GM23248 (cell line): Measurements from ENCODE around the gene RBM4B. TPM values are rescaled to one million over a fixed set of nuclear protein-coding genes. Genes with fewer than 3 reads are reported as not detected.
"Not testable (repeated sequence)": the region's sequence is repeated elsewhere in the genome, so short reads cannot be mapped to it uniquely, and the experiment has no call there.

ENCODE experiments used
- DNase-seq: peaks from one replicate; pipeline ENCODE4 v3.0.0-alpha.2; 2015
- H2AFZ ChIP-seq: fragments of 200-600 bp; sonication (generic); 2 replicates; pipeline ENCODE4 v1.6.1; 2016; ENCODE audit warnings: antibody characterized with exemption
- H3F3A ChIP-seq: fragments of 200-600 bp; sonication (generic); 2 replicates; pipeline ENCODE4 v1.6.1; 2016; ENCODE audit warnings: mild to moderate bottlenecking, antibody characterized with exemption, mixed run types; ENCODE audit not compliant: insufficient read depth
- H3K27ac ChIP-seq: fragments of 200-600 bp; sonication (generic); 2 replicates; pipeline ENCODE4 v1.5.1; 2016; ENCODE audit warnings: mild to moderate bottlenecking
- H3K27me3 ChIP-seq: fragments of 200-600 bp; sonication (generic); replicated peaks from 2 replicates; pipeline ENCODE4 v1.6.1; 2016; ENCODE audit warnings: mild to moderate bottlenecking; ENCODE audit not compliant: insufficient read depth
- H3K36me3 ChIP-seq: fragments of 200-600 bp; sonication (generic); 2 replicates; pipeline ENCODE4 v1.6.1; 2016; ENCODE audit warnings: low read depth, mild to moderate bottlenecking
- H3K4me1 ChIP-seq: fragments of 200-600 bp; sonication (generic); 2 replicates; pipeline ENCODE4 v1.6.1; 2016; ENCODE audit warnings: mild to moderate bottlenecking; ENCODE audit not compliant: insufficient read depth
- H3K4me2 ChIP-seq: fragments of 200-600 bp; sonication (generic); one replicate; pipeline ENCODE4 v1.6.1; 2016; ENCODE audit warnings: mild to moderate bottlenecking; ENCODE audit not compliant: unreplicated experiment
- H3K4me3 ChIP-seq: fragments of 200-600 bp; sonication (generic); 2 replicates; pipeline ENCODE4 v1.5.1; 2016; ENCODE audit warnings: mild to moderate bottlenecking
- H3K79me2 ChIP-seq: fragments of 200-600 bp; sonication (generic); 2 replicates; pipeline ENCODE4 v1.6.1; 2016; ENCODE audit warnings: mild to moderate bottlenecking; ENCODE audit not compliant: insufficient read depth
- H3K9ac ChIP-seq: fragments of 200-600 bp; sonication (generic); 2 replicates; pipeline ENCODE4 v1.6.1; 2016; ENCODE audit warnings: mild to moderate bottlenecking
- H3K9me2 ChIP-seq: fragments of 200-600 bp; sonication (generic); 2 replicates; pipeline ENCODE4 v1.6.1; 2016; ENCODE audit warnings: mixed run types, mild to moderate bottlenecking, moderate library complexity; ENCODE audit not compliant: insufficient read depth
- H3K9me3 ChIP-seq: fragments of 200-600 bp; sonication (generic); one replicate; pipeline ENCODE4 v1.6.1; 2017; ENCODE audit warnings: low read depth
- H4K20me1 ChIP-seq: fragments of 200-600 bp; sonication (generic); 2 replicates; pipeline ENCODE4 v1.6.0; 2016; ENCODE audit not compliant: insufficient read depth
- EZH2 ChIP-seq: fragments of 200-600 bp; sonication (generic); IDR thresholded peaks from 2 replicates; pipeline ENCODE4 v1.6.1; 2018; ENCODE audit warnings: antibody characterized with exemption, mild to moderate bottlenecking; ENCODE audit not compliant: insufficient read depth, poor library complexity, severe bottlenecking
- EZH2phosphoT487 ChIP-seq: fragments of 200-600 bp; sonication (generic); IDR thresholded peaks from 2 replicates; pipeline ENCODE4 v1.6.1; 2018; ENCODE audit warnings: antibody characterized with exemption, moderate library complexity, mild to moderate bottlenecking, low read depth; ENCODE audit not compliant: insufficient read depth
- WGBS, 2 experiments: methylation state at CpG; one replicate each; pipeline ENCODE4 v1.1.6; 2015 to 2017; ENCODE audit warnings: low lambda C conversion rate in 2 of 2, low coverage in 1 of 2; ENCODE audit errors: missing lambda C conversion rate in 2 of 2; 5-methylcytosine and 5-hydroxymethylcytosine counted together
- in situ Hi-C: fragments of 300-500 bp; cut with MboI; formaldehyde crosslinking; loops from 2 replicates; pipeline ENCODE4 v1.15.0; 2020
- polyA plus RNA-seq: library from polyadenylated mRNA; unstranded; fragments of >200 nt; fragmentation: Nextera tagmentation; extraction: Ambion mirVana; gene quantifications from 2 replicates; pipeline ENCODE4 v1.2.1, GENCODE V29; 2016
- total RNA-seq: library from RNA; depleted of rRNA; stranded (reverse); fragments of >200 nt; shearing (Covaris generic); gene quantifications from 2 replicates; pipeline ENCODE4 v1.2.3, GENCODE V29; 2014

RBM4B gene
- total and polyA plus RNA-seq, 2 experiments from 2014 or later: 18.5 to 23.4 TPM

DNA sequence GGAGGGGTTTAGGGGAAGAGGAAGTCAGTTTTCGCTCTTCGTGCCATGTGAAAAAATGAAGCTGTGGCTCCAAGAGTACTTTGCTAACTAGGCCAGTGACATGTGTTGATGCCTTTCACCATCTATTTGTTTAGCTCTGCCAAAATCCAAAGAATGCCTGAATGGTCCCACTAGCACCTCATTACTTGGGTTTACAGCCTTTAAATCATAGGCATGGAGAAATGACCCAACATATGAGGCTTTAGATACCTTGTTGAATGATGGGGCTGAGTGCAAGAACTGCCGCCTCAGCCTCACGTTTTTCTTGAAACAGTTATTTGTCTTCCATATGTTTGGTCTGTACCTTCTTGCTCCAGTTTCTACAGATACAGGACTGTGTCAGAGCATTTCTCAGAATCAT is 30.9 kb downstream of the RBM4B start:
- Histone ChIP-seq H2AFZ (no peak overlapping the region), H3F3A (peaks cover 49% of the 10 kb centered on the region), H3K9me3 (no peaks in the 10 kb centered on the region), H3K27me3 (no peaks in the 10 kb centered on the region), H3K4me3 (no peak overlapping the region), H3K9me2 (no peaks in the 10 kb centered on the region), H3K36me3 (peaks cover 83% of the 10 kb centered on the region), H3K4me1 (peaks cover 26% of the 10 kb centered on the region), H4K20me1 (peaks cover 39% of the 10 kb centered on the region), H3K27ac (no peak overlapping the region), H3K79me2 (peaks cover 99% of the 10 kb centered on the region), H3K4me2 (no peak overlapping the region), H3K9ac (no peak overlapping the region)
- WGBS, 2 experiments: 85 to 86% methylated on average over 4 of the region's 4 CpGs
- in situ Hi-C loops: no loop called here
- DNase-seq: no peak
- TF ChIP-seq EZH2phosphoT487: no peak
- TF ChIP-seq EZH2: no peak

DNA sequence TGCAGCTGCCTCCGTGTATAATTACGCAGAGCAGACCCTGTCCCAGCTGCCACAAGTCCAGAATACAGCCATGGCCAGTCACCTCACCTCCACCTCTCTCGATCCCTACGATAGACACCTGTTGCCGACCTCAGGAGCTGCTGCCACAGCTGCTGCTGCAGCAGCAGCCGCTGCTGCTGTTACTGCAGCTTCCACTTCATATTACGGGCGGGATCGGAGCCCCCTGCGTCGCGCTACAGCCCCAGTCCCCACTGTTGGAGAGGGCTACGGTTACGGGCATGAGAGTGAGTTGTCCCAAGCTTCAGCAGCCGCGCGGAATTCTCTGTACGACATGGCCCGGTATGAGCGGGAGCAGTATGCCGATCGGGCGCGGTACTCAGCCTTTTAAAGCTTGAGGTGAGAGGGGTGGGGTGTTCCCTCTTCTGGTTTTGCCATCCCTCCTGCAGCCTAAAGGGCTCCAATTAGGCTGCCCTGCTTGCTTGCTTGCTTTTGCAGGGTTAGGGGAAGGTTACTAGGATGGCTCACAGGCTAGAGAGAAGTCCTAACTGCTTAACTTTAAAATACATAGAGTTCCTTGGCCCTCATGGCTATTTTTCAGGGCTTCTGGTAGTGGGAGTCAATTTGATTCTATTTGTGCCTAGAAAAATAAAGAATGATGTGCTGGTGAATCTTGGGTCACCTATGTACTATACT is 33.8 kb downstream of the RBM4B start:
- peaks cover 47% of the 10 kb centered on the region for H3K4me1 ChIP-seq
- H3K4me2 ChIP-seq: peak overlapping the region; percentile 8
- peaks cover 74% of the 10 kb centered on the region for H3K36me3 ChIP-seq
- H3K4me3 ChIP-seq: no peak overlapping the region
- H2AFZ ChIP-seq: no peak overlapping the region
- no peak overlapping the region for H3K27ac ChIP-seq
- no peak for DNase-seq
- TF ChIP-seq EZH2: no peak
- peaks cover 57% of the 10 kb centered on the region for H4K20me1 ChIP-seq
- WGBS, 2 experiments: 89 to 91% methylated on average over 24 of the region's 24 CpGs
- no peak overlapping the region for H3K9ac ChIP-seq
- peaks cover 100% of the 10 kb centered on the region for H3K79me2 ChIP-seq
- in situ Hi-C loops: no loop called here
- no peaks in the 10 kb centered on the region for H3K9me2 ChIP-seq
- H3K27me3 ChIP-seq: no peaks in the 10 kb centered on the region
- peaks cover 55% of the 10 kb centered on the region for H3F3A ChIP-seq
- H3K9me3 ChIP-seq: no peaks in the 10 kb centered on the region

DNA sequence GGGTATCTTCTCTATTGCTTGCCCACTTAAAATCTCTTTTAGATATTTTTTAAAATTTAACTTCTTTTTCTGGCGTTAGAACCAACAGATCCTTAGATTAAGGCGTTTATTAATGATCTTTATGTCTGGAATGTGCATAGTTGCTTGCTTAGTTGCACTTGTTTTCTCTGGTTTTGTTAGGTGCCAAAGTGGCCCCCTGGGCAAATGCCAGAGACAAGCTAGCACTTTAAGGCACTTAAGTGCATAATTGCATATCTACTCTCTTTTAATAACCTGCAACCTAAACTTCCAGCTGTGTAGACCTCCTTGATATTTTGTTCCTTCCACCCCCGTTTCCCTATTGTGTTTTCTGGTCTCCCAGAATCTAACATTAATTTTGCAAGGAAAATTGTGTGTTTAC is 35.9 kb downstream of the RBM4B start:
- Histone ChIP-seq H3K4me2 (peak overlapping the region; percentile 100), H3K79me2 (peaks cover 96% of the 10 kb centered on the region), H3K9me2 (no peaks in the 10 kb centered on the region), H3K9ac (peak overlapping the region; percentile 94), H2AFZ (no peak overlapping the region), H3F3A (peaks cover 57% of the 10 kb centered on the region), H3K27me3 (no peaks in the 10 kb centered on the region), H3K9me3 (no peaks in the 10 kb centered on the region), H3K4me1 (peaks cover 57% of the 10 kb centered on the region), H4K20me1 (peaks cover 57% of the 10 kb centered on the region), H3K4me3 (peak overlapping the region; percentile 87), H3K36me3 (peaks cover 58% of the 10 kb centered on the region), H3K27ac (no peak overlapping the region)
- 18 to 23% methylated on average over 3 of the region's 3 CpGs for WGBS, 2 experiments
- TF ChIP-seq EZH2phosphoT487: no peak
- no peak for TF ChIP-seq EZH2
- in situ Hi-C loops: no loop called here
- peak; percentile 53 for DNase-seq

DNA sequence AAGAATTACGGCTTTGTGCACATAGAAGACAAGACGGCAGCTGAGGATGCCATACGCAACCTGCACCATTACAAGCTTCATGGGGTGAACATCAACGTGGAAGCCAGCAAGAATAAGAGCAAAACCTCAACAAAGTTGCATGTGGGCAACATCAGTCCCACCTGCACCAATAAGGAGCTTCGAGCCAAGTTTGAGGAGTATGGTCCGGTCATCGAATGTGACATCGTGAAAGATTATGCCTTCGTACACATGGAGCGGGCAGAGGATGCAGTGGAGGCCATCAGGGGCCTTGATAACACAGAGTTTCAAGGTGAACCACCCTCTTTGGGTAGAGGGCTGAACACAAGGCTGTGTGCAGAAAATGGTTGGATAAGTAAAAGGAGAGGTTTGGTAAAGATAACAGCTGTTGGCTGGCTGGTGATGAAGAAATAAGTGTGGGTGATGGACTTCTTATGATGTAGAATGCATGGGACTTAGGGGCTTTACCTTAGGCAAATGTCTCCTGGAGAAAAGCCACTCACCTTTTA is 37.8 kb downstream of the RBM4B start:
- Histone ChIP-seq H4K20me1 (peaks cover 47% of the 10 kb centered on the region), H3K36me3 (peaks cover 42% of the 10 kb centered on the region), H3K4me1 (peaks cover 49% of the 10 kb centered on the region), H3K27ac (peak overlapping the region; percentile 88), H3K79me2 (peaks cover 96% of the 10 kb centered on the region), H3K9ac (peak overlapping the region; percentile 94), H3F3A (peaks cover 56% of the 10 kb centered on the region), H3K4me3 (peak overlapping the region; percentile 87), H3K4me2 (peak overlapping the region; percentile 100)
- DNase-seq, H2AFZ ChIP-seq, H3K9me3 ChIP-seq, H3K9me2 ChIP-seq, H3K27me3 ChIP-seq, in situ Hi-C loops: not testable (repeated sequence)
- WGBS, 2 experiments: 40 to 42% methylated on average over 10 of the region's 10 CpGs
